Kidney tubule cell (primary cell): Measurements from ENCODE around the gene COPS2.
"Not testable (repeated sequence)": the region's sequence is repeated elsewhere in the genome, so short reads cannot be mapped to it uniquely, and the experiment has no call there.

ENCODE experiments used
- DNase-seq: peaks from one replicate; pipeline ENCODE4 v3.0.0-alpha.2; 2018; ENCODE audit warnings: low spot score

Gene COPS2

GRCh38 chr15:49103002-49103401 is 52.4 kb downstream of the COPS2 start:
- no peak for DNase-seq

GRCh38 chr15:49101536-49101935 is 53.9 kb downstream of the COPS2 start:
- no peak for DNase-seq

GRCh38 chr15:49096090-49096750 is 59.2 kb downstream of the COPS2 start:
- no peak for DNase-seq

DNA sequence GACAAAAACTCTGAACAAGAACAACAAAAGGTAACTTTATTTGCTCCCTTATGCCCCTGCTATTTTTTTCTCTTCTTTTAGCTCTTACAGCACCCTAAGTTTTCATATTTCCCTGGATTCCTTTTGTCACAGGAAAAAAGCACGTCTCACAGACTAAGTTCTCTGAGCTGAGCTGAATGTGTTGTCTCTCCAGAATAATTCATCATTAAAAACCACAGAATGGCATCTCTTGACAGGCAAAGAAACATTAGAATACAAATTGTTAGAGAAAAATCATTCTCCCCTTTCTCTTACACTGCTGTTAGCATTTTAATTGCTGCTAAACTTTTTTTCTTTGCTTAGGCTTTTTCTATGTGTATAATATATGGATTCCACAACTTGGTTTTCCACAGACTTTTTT is 60.5 kb downstream of the COPS2 start:
- DNase-seq = no peak

GRCh38 chr15:49093252-49094105 is 61.9 kb downstream of the COPS2 start:
- no peak for DNase-seq

DNA sequence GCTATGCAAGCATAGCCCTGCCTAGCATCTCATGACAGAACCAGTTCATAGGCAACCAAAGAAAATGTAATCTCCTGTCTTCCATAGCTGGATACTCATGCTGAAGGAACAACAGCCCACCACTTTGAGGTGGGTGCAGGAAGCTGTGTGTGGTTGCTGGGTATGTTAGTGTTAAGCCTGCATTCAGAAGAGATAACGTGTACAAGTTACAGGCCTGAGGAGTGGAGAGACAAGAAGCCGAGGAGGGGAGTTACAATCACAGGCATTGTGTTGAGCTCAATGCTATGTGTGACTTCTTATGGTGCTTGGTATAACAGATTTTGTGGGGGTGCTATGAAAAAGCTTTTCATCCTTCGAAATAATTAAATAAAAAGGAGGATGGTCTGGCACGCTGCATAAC is 66.4 kb downstream of the COPS2 start:
- no peak for DNase-seq

DNA sequence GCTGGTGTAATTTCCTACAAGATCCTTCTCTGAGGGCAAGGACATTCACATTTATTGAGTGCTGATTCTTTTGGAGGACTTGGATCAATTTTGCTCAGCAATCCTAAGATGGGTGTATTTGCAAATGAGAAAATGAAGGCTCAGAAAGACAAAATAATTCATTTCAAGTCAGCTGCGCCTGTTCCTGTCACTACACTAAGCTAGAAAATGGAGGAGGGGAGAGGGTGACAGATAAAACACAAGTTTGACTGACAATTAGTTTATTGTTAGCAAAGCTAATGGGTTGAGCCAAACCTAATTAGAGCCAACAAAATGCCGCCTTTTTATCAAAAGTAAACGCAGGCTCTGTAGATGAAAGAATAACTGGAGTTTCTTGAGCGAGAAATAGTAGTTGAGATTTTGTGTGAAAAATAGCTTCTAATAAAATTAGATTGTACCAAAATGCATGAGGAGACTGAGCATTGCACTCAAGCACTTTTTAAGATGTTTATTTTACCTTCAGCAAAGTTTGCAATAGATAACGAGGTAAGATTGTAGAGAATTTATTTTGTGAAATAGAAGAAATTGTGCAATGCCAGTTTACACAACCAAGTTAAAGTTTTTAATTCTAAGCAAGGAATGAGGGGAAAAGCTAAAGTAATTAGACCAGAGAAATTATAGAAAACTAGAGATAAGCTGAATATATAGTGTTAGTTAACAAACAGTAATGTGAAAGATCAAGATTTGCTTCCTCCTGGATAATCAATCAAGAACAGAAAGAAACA is 69.5 kb downstream of the COPS2 start:
- DNase-seq = no peak

DNA sequence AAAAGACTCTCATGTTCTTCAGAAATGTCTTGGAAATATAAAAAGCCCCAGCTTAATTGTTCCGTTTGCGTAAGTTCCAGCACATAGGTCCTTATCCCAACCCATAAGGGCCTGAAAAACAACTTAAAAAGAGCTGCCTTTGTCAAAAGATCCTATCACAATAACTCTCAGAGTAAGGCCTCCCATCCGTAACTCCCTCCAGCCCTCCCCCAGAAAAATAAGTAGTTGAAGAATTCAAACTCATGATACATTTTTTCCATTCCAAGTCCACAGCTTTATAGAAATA is 71.2 kb downstream of the COPS2 start:
- DNase-seq = no peak

DNA sequence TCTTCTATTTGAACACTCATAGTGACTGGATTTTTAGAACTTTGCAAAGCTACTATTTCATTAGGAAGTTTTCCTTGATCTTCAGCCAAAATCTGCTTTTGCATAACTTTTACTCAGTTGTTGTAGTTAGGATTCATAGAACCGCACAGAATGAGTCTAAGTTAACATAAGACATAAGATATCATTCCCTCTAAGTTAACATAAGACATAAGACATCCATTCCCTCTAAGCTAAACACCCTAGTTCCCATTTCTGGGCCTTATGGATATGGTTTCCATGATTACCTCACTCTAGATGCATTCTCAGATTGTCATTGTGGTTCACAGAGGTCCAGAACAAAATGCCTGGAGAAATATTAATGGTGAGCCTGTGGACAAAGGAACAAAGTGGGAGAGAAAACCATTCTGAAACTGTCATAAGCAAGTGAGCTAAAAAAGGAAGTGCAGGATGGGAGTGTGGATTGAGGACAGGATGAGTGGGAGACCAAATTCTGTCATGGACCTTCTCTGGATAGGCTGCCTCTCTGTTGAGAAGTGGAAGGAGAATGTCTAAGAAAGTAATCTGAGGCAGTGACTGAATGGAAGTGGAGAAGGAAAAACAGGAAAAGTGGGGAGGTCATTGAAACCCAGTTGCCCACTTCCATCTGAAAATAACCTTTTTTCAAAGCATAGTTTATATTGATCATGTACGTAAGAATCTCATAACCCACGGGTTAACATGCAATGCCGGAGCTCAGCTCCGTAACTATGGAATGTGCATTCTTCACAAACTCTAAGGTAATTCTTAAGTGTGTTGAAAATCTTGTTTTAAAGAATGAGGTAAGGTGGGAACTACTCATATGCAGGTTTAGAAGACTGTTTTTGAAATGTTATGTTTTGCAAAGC is 71.8 kb downstream of the COPS2 start:
- DNase-seq = no peak

GRCh38 chr15:49082960-49083359 is 72.4 kb downstream of the COPS2 start:
- no peak for DNase-seq

DNA sequence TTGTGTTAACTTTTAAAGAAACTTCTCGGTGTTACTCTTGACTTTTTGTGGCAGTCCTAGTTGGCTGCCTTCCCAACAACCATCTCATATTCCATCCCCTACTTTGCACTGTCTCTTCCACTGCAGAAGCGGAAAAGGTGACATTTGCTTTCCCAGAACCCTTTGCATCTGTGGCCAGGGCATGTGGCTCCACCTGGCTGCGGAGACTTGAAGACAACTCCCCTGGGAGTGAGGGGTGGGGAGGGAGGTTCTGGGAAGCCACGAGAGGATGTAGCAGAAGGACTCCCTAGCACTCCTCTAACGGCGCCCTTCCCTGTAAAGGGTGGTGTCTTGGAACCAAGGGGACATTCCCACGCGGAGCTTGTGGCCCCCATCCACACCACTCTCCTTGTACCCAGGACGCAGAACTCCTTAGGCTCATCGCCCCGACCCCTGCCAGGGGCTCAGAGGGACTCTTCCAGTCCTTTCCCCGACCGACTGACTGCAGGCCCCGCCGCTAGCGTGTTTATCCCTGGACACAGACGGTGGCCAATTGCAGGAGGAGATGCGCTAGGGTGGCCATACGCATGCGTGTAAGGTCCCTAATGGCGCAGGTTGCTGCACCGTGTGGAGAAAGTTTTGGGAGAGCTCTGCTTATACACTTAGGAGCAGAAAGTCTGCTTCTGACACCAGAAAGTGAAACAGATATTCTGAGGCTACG is 75.9 kb downstream of the COPS2 start:
- DNase-seq = no peak

DNA sequence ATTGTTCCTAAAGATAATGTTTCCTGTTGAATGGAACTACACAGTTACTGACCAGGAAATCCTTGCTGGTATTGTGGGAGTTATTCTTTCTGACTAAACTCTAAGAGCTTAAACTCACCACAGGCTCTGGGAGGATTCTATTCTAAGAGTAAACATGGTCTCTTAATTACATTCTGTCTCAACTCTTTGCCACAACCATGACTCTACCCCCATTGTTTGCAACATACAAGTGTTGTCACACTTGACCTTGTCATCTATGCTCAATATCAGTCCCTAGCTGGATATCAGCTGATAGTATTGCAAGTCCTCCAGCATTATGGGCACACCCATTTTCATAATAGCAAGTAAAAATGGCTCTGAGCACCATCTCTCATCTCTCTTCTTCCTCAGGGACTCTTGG is 79.5 kb downstream of the COPS2 start:
- no peak for DNase-seq

DNA sequence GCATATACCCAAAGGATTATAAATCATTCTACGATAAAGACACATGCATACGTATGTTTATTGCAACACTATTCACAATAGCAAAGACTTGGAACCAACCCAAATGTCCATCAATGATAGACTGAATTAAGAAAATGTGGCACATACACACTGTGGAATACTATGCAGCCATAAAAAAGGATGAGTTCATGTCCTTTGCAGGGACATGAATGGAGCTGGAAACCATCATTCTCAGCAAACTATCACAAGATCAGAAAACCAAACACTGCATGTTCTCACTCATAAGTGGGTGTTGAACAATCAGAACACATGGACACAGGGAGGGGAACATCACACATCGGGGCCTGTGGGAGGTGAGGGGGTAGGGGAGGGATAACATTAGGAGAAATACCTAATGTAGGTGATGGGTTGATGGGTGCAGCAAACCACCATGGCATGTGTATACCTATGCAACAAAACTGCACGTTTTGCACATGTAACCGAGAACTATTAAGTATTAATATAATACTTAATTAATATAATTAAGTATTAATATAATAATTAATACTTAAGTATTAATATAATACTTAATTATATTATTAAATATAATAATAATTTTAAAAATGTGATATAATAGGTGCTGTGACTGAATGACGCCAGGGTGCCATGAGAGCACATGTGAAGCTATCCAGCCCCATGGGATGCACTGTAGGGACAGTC is 80.7 kb downstream of the COPS2 start:
- not testable (repeated sequence) for DNase-seq
